Tibial nerve (tissue), 4 donors: ENCODE measurements around the gene FLNA.

ENCODE experiments used
- CTCF ChIP-seq, 5 experiments: fragments of 200-600 bp in 3 of 5; fragments of 450-650 bp in 2 of 5; sonication (generic) in 3 of 5; IDR thresholded peaks; one replicate each; pipeline ENCODE4 v1.5.1; 2016 to 2019; ENCODE audit warnings: antibody characterized with exemption in 5 of 5, mild to moderate bottlenecking in 3 of 5, moderate library complexity in 2 of 5
- EP300 ChIP-seq, 2 donors: sonication (generic); formaldehyde crosslinking; IDR thresholded peaks; one replicate each; pipeline ENCODE4 v1.6.1; 2017; ENCODE audit warnings: antibody characterized with exemption in 2 of 2, mild to moderate bottlenecking in 1 of 2
- POLR2A ChIP-seq, 2 donors: fragments of 450-650 bp; IDR thresholded peaks; one replicate each; pipeline ENCODE4 v1.6.1; 2017; ENCODE audit warnings: antibody characterized with exemption in 2 of 2, mild to moderate bottlenecking in 2 of 2, moderate library complexity in 2 of 2

GRCh38 chrX:154397888-154398667 is 23.6 kb upstream of the FLNA start, which contains the start of gene RPL10:
- TF ChIP-seq CTCF (IDR thresholded peaks at IDR 0.05) (peak in 1 of 5 experiments; percentile 8), EP300 (IDR thresholded peaks at IDR 0.05) (peak; percentile 87 to 99), POLR2A (IDR thresholded peaks at IDR 0.05) (peak; percentile 57 to 87)
